B cell (primary cell): ENCODE data around the gene BLID. TPM values are rescaled to one million over a fixed set of nuclear protein-coding genes. Genes with fewer than 3 reads are reported as not detected.

Experiments
- ATAC-seq: fragments of 200-7000 bp; cut with Tn5 transposase; one replicate; pipeline ENCODE4 v1.10.0; 2021; ENCODE audit warnings: low read depth, mild to moderate bottlenecking, moderate number of reproducible peaks, moderate library complexity
- CTCF ChIA-PET: fragments of 350-600 bp; sonication (Branson Sonifier 250); formaldehyde crosslinking; loops from one replicate; lab custom pipeline; 2021; ENCODE audit warnings: antibody characterized with exemption, inconsistent platforms; lab: Charles Lee
- POLR2A ChIA-PET: fragments of 350-600 bp; sonication (Branson Sonifier 250); formaldehyde crosslinking; loops from one replicate; lab custom pipeline; 2021; ENCODE audit warnings: antibody characterized with exemption; lab: Charles Lee
- DNase-seq: peaks from one replicate; pipeline ENCODE4 v3.0.0; 2013
- H2AFZ ChIP-seq: 2 replicates; pipeline ENCODE4 v1.6.1; 2012; ENCODE audit warnings: mild to moderate bottlenecking, low read depth, low read length; ENCODE audit not compliant: insufficient read depth, poor library complexity, severe bottlenecking
- H3K27ac ChIP-seq, 2 donors: 1 replicate in 1 of 2; 2 replicates in 1 of 2; pipeline ENCODE4 v1.5.1; 2012 to 2013; ENCODE audit warnings: low read length in 2 of 2, mild to moderate bottlenecking in 2 of 2, moderate library complexity in 1 of 2
- H3K27me3 ChIP-seq, 4 experiments: fragments of 200-600 bp in 1 of 4; sonication (generic) in 1 of 4; replicated peaks in 1 of 4; 1 replicate in 2 of 4; 2 replicates in 2 of 4; pipeline versions ENCODE4 v1.6.1 to v1.7.0; 2013 to 2016; ENCODE audit warnings: low read length in 3 of 4, mild to moderate bottlenecking in 2 of 4, mixed read lengths in 1 of 4, moderate library complexity in 1 of 4; ENCODE audit not compliant: insufficient read depth in 4 of 4, control insufficient read depth in 3 of 4; ENCODE audit errors: control extremely low read depth in 1 of 4
- H3K36me3 ChIP-seq, 2 experiments: replicated peaks in 1 of 2; 1 replicate in 1 of 2; 2 replicates in 1 of 2; pipeline versions ENCODE4 v1.6.1 to v1.7.1; 2013; ENCODE audit warnings: low read length in 1 of 2; ENCODE audit not compliant: insufficient read depth in 2 of 2, control insufficient read depth in 1 of 2; ENCODE audit errors: control extremely low read depth in 1 of 2, extremely low read depth in 1 of 2
- H3K4me1 ChIP-seq, 2 donors: fragments of 200-600 bp in 1 of 2; sonication (generic) in 1 of 2; 1 replicate in 1 of 2; 2 replicates in 1 of 2; pipeline versions ENCODE4 v1.5.1 to v1.6.1; 2013 to 2017; ENCODE audit warnings: low read length in 2 of 2; ENCODE audit not compliant: control insufficient read depth in 2 of 2, insufficient read depth in 2 of 2
- H3K4me2 ChIP-seq: replicated peaks from 2 replicates; pipeline ENCODE3; 2012; ENCODE audit warnings: mild to moderate bottlenecking, low read depth, low read length; ENCODE audit not compliant: poor library complexity, severe bottlenecking
- H3K4me3 ChIP-seq, 5 experiments: fragments of 200-600 bp in 1 of 5; sonication (generic) in 1 of 5; 1 replicate in 3 of 5; 2 replicates in 2 of 5; pipeline versions ENCODE4 v1.5.1 to v1.7.0; 2011 to 2016; ENCODE audit warnings: low read length in 4 of 5, mild to moderate bottlenecking in 4 of 5, low read depth in 2 of 5, control low read depth in 1 of 5, moderate library complexity in 1 of 5; ENCODE audit not compliant: insufficient read depth in 1 of 5; ENCODE audit errors: control extremely low read depth in 1 of 5, extremely low read depth in 1 of 5
- H3K79me2 ChIP-seq: fragments of 200-600 bp; sonication (generic); one replicate; pipeline ENCODE4 v1.6.0; 2016; ENCODE audit warnings: low read length; ENCODE audit not compliant: control insufficient read depth, insufficient read depth
- H3K9ac ChIP-seq: fragments of 200-600 bp; sonication (generic); 2 replicates; pipeline ENCODE4 v1.6.1; 2017; ENCODE audit warnings: mild to moderate bottlenecking, low read length, moderate library complexity
- H3K9me3 ChIP-seq, 3 donors: one replicate each; pipeline versions ENCODE4 v1.6.1 to v1.7.1; 2013; ENCODE audit warnings: low read length in 2 of 3; ENCODE audit not compliant: control insufficient read depth in 2 of 3, insufficient read depth in 1 of 3; ENCODE audit errors: control extremely low read depth in 1 of 3
- H4K20me1 ChIP-seq: 2 replicates; pipeline ENCODE4 v1.6.0; 2012; ENCODE audit warnings: mild to moderate bottlenecking, low read length; ENCODE audit not compliant: insufficient read depth, control insufficient read depth, poor library complexity, severe bottlenecking
- H3K27ac Mint-ChIP-seq: one replicate; pipeline ENCODE4 v1.8.0; 2021; ENCODE audit warnings: mixed read lengths
- H3K27me3 Mint-ChIP-seq: one replicate; pipeline ENCODE4 v1.8.0; 2021; ENCODE audit warnings: mixed read lengths
- H3K4me1 Mint-ChIP-seq: one replicate; pipeline ENCODE4 v1.8.0; 2021; ENCODE audit warnings: mixed read lengths
- H3K4me3 Mint-ChIP-seq: one replicate; pipeline ENCODE4 v1.8.0; 2021; ENCODE audit warnings: mixed read lengths
- H3K9me3 Mint-ChIP-seq: one replicate; pipeline ENCODE4 v1.8.0; 2022; ENCODE audit warnings: mixed read lengths; ENCODE audit not compliant: insufficient read depth
- EZH2 ChIP-seq: IDR thresholded peaks from 2 replicates; pipeline ENCODE4 v1.6.1; 2012; ENCODE audit warnings: borderline replicate concordance, low read depth, mild to moderate bottlenecking, moderate library complexity, low read length; ENCODE audit not compliant: insufficient read depth, poor library complexity, severe bottlenecking
- WGBS: methylation state at CpG from one replicate; pipeline ENCODE4 v1.1.5; 2013; ENCODE audit warnings: missing lambda C conversion rate; ENCODE audit not compliant: insufficient coverage; 5-methylcytosine and 5-hydroxymethylcytosine counted together
- intact Hi-C: fragments of 100-400 bp; cut with micrococcal nuclease; formaldehyde crosslinking; loops from one replicate; pipeline ENCODE4 v1.10.0; 2022
- polyA plus RNA-seq: library from polyadenylated mRNA; depleted of rRNA; stranded (reverse); fragments of >200 nt; gene quantifications from 2 replicates; pipeline ENCODE4 v1.2.3, GENCODE V29; 2012
- total RNA-seq, 2 donors: library from RNA; stranded (reverse); fragments of 120-200 nt in 1 of 2; gene quantifications; 1 replicate in 1 of 2; 2 replicates in 1 of 2; pipeline versions ENCODE4 v1.2.3 to v1.2.4, GENCODE V29; 2013 to 2022
- TF ChIP-seq, protein P1 (sequence below): fragments of 200-600 bp; IDR thresholded peaks from one replicate; pipeline ENCODE4 v1.8.0; 2022; ENCODE audit warnings: antibody characterized with exemption, mild to moderate bottlenecking

Gene BLID
- total and polyA plus RNA-seq, 2 donors (not counting 1 experiment from before 2014, with no cell fraction given) = not detected

DNA sequence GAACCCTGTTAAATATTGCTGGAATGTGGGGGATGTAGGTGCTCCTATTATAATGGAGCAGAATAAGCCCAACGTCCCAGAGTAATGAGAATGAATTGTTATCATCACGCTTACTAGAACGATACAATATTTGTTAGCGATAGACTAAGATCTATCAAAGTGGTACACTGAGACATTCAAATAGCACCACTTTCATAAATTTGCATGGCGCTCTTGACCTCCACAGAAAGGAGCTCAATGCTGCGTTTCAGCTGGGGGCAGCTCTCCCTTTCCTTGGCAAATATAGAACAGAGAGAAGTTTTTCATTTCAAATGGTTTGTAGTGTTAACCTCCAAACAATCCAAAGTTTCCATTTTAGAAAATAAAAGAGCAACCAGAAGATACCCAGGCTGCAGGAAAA is 38.2 kb upstream of the BLID start:
- H3K9me3 Mint-ChIP-seq = no peaks in the 10 kb centered on the region
- H3K79me2 ChIP-seq = no peaks in the 10 kb centered on the region
- H4K20me1 ChIP-seq = no peaks in the 10 kb centered on the region
- DNase-seq (no peak), ATAC-seq (no peak)
- no peak overlapping the region for H3K27ac Mint-ChIP-seq
- peaks cover 12% of the 10 kb centered on the region for H3K4me1 Mint-ChIP-seq
- no peak overlapping the region for H3K4me2 ChIP-seq
- no peak overlapping the region for H3K4me3 Mint-ChIP-seq
- no peak overlapping the region for H3K27ac ChIP-seq
- H3K4me3 ChIP-seq = no peak overlapping the region
- no peak overlapping the region for H2AFZ ChIP-seq
- TF ChIP-seq, protein P1, sequence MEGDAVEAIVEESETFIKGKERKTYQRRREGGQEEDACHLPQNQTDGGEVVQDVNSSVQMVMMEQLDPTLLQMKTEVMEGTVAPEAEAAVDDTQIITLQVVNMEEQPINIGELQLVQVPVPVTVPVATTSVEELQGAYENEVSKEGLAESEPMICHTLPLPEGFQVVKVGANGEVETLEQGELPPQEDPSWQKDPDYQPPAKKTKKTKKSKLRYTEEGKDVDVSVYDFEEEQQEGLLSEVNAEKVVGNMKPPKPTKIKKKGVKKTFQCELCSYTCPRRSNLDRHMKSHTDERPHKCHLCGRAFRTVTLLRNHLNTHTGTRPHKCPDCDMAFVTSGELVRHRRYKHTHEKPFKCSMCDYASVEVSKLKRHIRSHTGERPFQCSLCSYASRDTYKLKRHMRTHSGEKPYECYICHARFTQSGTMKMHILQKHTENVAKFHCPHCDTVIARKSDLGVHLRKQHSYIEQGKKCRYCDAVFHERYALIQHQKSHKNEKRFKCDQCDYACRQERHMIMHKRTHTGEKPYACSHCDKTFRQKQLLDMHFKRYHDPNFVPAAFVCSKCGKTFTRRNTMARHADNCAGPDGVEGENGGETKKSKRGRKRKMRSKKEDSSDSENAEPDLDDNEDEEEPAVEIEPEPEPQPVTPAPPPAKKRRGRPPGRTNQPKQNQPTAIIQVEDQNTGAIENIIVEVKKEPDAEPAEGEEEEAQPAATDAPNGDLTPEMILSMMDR = no peak
- no peak for TF ChIP-seq EZH2
- no peaks in the 10 kb centered on the region for H3K36me3 ChIP-seq
- H3K9ac ChIP-seq = no peak overlapping the region
- ChIA-PET CTCF (no interaction called here), POLR2A (no interaction called here)
- no peaks in the 10 kb centered on the region for H3K9me3 ChIP-seq
- H3K27me3 Mint-ChIP-seq = peaks cover 16% of the 10 kb centered on the region
- H3K27me3 ChIP-seq = peaks cover 0 to 4% (median 2%) of the 10 kb centered on the region in 4 experiments
- H3K4me1 ChIP-seq = peaks cover 3% of the 10 kb centered on the region in 2 donors
- WGBS = no CpG with 5 or more reads among the region's 6 CpGs
- intact Hi-C loops = no loop called here

DNA sequence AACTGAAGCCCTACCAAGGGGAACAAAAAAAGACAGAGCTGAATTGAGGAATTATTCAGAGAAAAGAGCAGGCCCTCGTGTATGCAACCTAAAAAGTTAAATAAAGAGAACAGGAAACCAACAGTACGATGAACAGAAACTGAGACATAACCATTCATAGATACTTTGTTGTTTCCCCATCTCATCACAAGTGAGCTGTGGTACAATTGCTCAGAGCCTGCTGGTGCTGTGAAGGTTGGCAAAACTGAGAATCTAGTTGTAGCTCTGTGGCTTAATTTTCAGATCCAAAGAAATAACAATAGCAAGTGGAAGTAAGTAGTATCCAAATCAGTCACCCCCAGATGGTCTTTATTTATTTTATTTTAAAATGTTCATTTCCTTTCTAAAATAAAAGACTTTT is 37.7 kb upstream of the BLID start:
- ATAC-seq (no peak), DNase-seq (no peak)
- Histone ChIP-seq H3K27me3 (peaks cover 0 to 4% (median 2%) of the 10 kb centered on the region in 4 experiments), H3K9me3 (no peaks in the 10 kb centered on the region), H3K4me3 (no peak overlapping the region), H3K9ac (no peak overlapping the region), H4K20me1 (no peaks in the 10 kb centered on the region), H3K36me3 (no peaks in the 10 kb centered on the region), H3K4me2 (no peak overlapping the region), H3K79me2 (no peaks in the 10 kb centered on the region), H2AFZ (no peak overlapping the region), H3K4me1 (peaks cover 3% of the 10 kb centered on the region in 2 donors), H3K27ac (no peak overlapping the region)
- no peak overlapping the region for H3K27ac Mint-ChIP-seq
- no peak overlapping the region for H3K4me3 Mint-ChIP-seq
- peaks cover 12% of the 10 kb centered on the region for H3K27me3 Mint-ChIP-seq
- H3K9me3 Mint-ChIP-seq = no peaks in the 10 kb centered on the region
- intact Hi-C loops = no loop called here
- no peak for TF ChIP-seq EZH2
- TF ChIP-seq, protein P1 = no peak
- peaks cover 12% of the 10 kb centered on the region for H3K4me1 Mint-ChIP-seq
- ChIA-PET POLR2A (no interaction called here), CTCF (no interaction called here)
- WGBS = no CpG with 5 or more reads among the region's 2 CpGs
